Naive thymus-derived CD8-positive, alpha-beta T cell (primary cell): Measurements from ENCODE around the gene GALNTL6. TPM values are rescaled to one million over a fixed set of nuclear protein-coding genes. Genes with fewer than 3 reads are reported as not detected.

Experiments
- ATAC-seq, 2 donors: fragments of 150-1000 bp; cut with Tn5 transposase in 1 of 2; sonication (Bioruptor Pico), chemical (Tn5 transposase) in 1 of 2; 1 replicate in 1 of 2; 2 replicates in 1 of 2; pipeline ENCODE4 v1.10.0; 2021; ENCODE audit warnings: mild to moderate bottlenecking in 2 of 2, moderate library complexity in 2 of 2
- POLR2A ChIA-PET: fragments of 350-600 bp; sonication (Branson Sonifier 250); formaldehyde crosslinking; loops from one replicate; lab custom pipeline; 2021; ENCODE audit warnings: antibody characterized with exemption; lab: Charles Lee
- DNase-seq, 10 donors: peaks; one replicate each; pipeline versions ENCODE4 v3.0.0 to v3.0.0-alpha.2; 2020 to 2022
- H3K27ac Mint-ChIP-seq, 10 donors: one replicate each; pipeline ENCODE4 v1.8.0; 2020 to 2022; ENCODE audit warnings: mild to moderate bottlenecking in 10 of 10, mixed read lengths in 10 of 10, moderate library complexity in 4 of 10, inconsistent platforms in 1 of 10
- H3K27me3 Mint-ChIP-seq, 5 donors: one replicate each; pipeline ENCODE4 v1.8.0; 2021 to 2022; ENCODE audit warnings: mixed read lengths in 5 of 5
- H3K36me3 Mint-ChIP-seq, 3 donors: one replicate each; pipeline ENCODE4 v1.8.0; 2020 to 2022; ENCODE audit warnings: mixed read lengths in 3 of 3, mild to moderate bottlenecking in 2 of 3, inconsistent platforms in 1 of 3
- H3K4me1 Mint-ChIP-seq, 4 donors: one replicate each; pipeline ENCODE4 v1.8.0; 2021 to 2022; ENCODE audit warnings: mixed read lengths in 4 of 4
- H3K4me3 Mint-ChIP-seq, 10 donors: one replicate each; pipeline ENCODE4 v1.8.0; 2020 to 2022; ENCODE audit warnings: mild to moderate bottlenecking in 10 of 10, mixed read lengths in 10 of 10, moderate library complexity in 6 of 10, inconsistent platforms in 1 of 10
- H3K9me3 Mint-ChIP-seq, 9 donors: one replicate each; pipeline ENCODE4 v1.8.0; 2020 to 2022; ENCODE audit warnings: mixed read lengths in 9 of 9, mild to moderate bottlenecking in 3 of 9, inconsistent platforms in 1 of 9, moderate library complexity in 1 of 9
- polyA plus RNA-seq, 3 donors: library from polyadenylated mRNA; unstranded; fragments of 300-500 nt; fragmentation: Illumina TruSeq; gene quantifications; one replicate each; pipeline ENCODE4 v1.2.3, GENCODE V29; 2021
- total RNA-seq, 8 experiments: library from RNA in 2 of 8; stranded (reverse) in 2 of 8; gene quantifications; one replicate each; pipeline ENCODE4 v1.2.3 and lab custom pipeline; 2021 to 2026

Gene GALNTL6
- total and polyA plus RNA-seq, 5 experiments from 2014 or later, result not detected

- DNase-seq (no peak), ATAC-seq (no peak)
- no peak overlapping the region for H3K27ac Mint-ChIP-seq
- H3K9me3 Mint-ChIP-seq, result peaks cover 0 to 24% (median 3%) of the 10 kb centered on the region in 9 donors
- no peaks in the 10 kb centered on the region for H3K4me1 Mint-ChIP-seq
- no peaks in the 10 kb centered on the region for H3K36me3 Mint-ChIP-seq
- no peaks in the 10 kb centered on the region for H3K27me3 Mint-ChIP-seq
- no peak overlapping the region for H3K4me3 Mint-ChIP-seq
- POLR2A ChIA-PET, result no interaction called here
Measured at GRCh38 chr4:172750910-172751309, 937.7 kb downstream of the GALNTL6 start.

GRCh38 chr4:172751550-172751949 lies 938.3 kb downstream of the GALNTL6 start:
- no peaks in the 10 kb centered on the region for H3K36me3 Mint-ChIP-seq

DNA sequence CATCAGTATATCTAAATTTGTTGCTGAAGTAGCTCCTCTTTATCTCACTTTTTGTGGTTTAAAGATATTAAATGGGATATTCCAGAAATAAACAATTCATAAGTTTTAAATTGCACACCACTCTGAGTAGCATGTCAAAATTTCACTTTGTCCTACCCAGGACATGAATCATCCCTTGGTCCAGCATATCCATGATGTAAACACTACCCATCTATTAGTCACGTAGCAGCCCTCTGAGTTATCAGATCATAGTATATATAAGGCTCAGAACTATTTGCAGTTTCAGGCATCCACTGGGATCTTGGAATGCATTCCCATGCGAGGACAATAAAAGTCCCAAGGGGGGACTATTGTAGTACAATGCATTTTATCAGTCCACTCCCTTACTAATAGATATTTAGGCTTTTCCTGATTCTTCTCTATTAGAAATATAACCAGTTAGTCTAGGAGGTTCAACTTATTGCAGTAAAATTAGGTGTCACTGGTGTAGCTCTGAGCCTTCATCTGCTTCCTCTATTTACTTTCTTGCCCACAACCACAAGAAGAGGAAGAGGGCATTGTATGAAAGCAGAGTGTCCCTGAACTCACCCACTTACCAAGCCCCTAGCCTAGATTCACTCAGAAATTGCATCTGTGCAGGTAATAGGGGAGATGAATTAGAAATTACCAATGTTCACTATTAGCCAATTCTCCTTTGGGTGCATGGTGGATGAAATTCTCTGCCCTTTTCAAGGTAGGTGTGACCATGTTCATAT lies 945.6 kb downstream of the GALNTL6 start:
- Mint-ChIP-seq H3K36me3 (no peaks in the 10 kb centered on the region), H3K27me3 (peaks cover 0 to 8% (median 0%) of the 10 kb centered on the region in 5 donors), H3K4me3 (no peak overlapping the region), H3K9me3 (peaks cover 0 to 25% (median 4%) of the 10 kb centered on the region in 9 donors), H3K4me1 (no peaks in the 10 kb centered on the region), H3K27ac (no peak overlapping the region)
- DNase-seq (no peak), ATAC-seq (no peak)
- POLR2A ChIA-PET, result no interaction called here

More at GRCh38 chr4:172751550-172751949, 938.3 kb downstream of the GALNTL6 start:
- no peak for ATAC-seq
- Mint-ChIP-seq H3K4me3 (no peak overlapping the region), H3K9me3 (peaks cover 0 to 23% (median 3%) of the 10 kb centered on the region in 9 donors), H3K4me1 (no peaks in the 10 kb centered on the region), H3K27ac (no peak overlapping the region), H3K27me3 (no peaks in the 10 kb centered on the region)
- POLR2A ChIA-PET, result no interaction called here
- DNase-seq, result no peak

DNA sequence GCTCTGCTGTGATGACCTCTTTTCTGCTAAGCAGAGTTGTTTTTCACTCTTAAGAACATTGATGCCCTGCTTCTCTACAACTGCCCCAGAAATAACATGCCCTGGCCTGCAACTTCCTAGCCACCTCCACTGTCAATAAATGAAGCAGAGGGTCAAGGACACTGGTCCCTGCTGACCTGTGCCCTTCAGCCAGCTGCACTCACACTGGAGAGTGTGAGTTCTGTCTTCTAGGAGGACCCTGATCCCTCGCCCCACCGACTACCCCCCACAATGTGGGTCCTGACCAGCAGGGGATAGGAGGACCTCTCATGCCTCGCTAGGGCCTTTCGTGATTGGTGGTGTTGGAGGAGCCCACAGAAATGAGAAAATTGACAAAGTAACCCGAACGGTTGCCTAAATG lies 947.3 kb downstream of the GALNTL6 start:
- no peak for DNase-seq
- ATAC-seq, result no peak
- Mint-ChIP-seq H3K4me1 (no peaks in the 10 kb centered on the region), H3K9me3 (peaks cover 0 to 17% (median 2%) of the 10 kb centered on the region in 9 donors), H3K27me3 (peaks cover 0 to 8% (median 0%) of the 10 kb centered on the region in 5 donors), H3K36me3 (no peaks in the 10 kb centered on the region), H3K4me3 (no peak overlapping the region), H3K27ac (no peak overlapping the region)
- POLR2A ChIA-PET, result no interaction called here

DNA sequence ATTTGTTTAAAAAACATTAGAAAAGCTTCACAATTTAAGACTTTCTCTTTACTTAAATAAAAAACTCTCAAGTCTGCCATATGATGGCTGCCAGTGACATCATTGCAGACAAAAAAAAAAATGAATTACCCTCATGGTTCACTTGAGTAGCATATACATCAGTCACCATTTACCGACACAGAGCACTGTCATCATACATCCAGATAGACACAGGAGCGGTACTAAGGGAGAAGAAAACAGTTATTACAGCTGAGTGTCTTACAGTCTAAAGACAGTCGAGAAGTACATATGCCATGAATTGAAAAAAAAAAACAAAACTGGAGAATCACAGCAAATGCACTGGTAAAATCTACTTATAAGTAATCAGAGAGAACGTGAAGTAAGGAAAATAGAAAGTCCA lies 949.7 kb downstream of the GALNTL6 start:
- Mint-ChIP-seq H3K27ac (no peak overlapping the region), H3K27me3 (peaks cover 0 to 8% (median 0%) of the 10 kb centered on the region in 5 donors), H3K4me1 (no peaks in the 10 kb centered on the region), H3K36me3 (no peaks in the 10 kb centered on the region), H3K9me3 (peaks cover 0 to 17% (median 2%) of the 10 kb centered on the region in 9 donors), H3K4me3 (no peak overlapping the region)
- ATAC-seq (no peak), DNase-seq (no peak)
- POLR2A ChIA-PET, result no interaction called here

- ATAC-seq, result no peak
- no peaks in the 10 kb centered on the region for H3K4me1 Mint-ChIP-seq
- H3K4me3 Mint-ChIP-seq, result no peak overlapping the region
- no peaks in the 10 kb centered on the region for H3K36me3 Mint-ChIP-seq
- no peak overlapping the region for H3K27ac Mint-ChIP-seq
- no peak for DNase-seq
- peaks cover 0 to 21% (median 3%) of the 10 kb centered on the region in 9 donors for H3K9me3 Mint-ChIP-seq
- POLR2A ChIA-PET, result no interaction called here
- no peaks in the 10 kb centered on the region for H3K27me3 Mint-ChIP-seq
Measured at GRCh38 chr4:172770787-172771186, 957.6 kb downstream of the GALNTL6 start.

- H3K4me3 Mint-ChIP-seq, result no peak overlapping the region
- ATAC-seq (no peak), DNase-seq (no peak)
- H3K4me1 Mint-ChIP-seq, result no peaks in the 10 kb centered on the region
- peaks cover 0 to 21% (median 3%) of the 10 kb centered on the region in 9 donors for H3K9me3 Mint-ChIP-seq
- POLR2A ChIA-PET, result no interaction called here
- no peak overlapping the region for H3K27ac Mint-ChIP-seq
- H3K27me3 Mint-ChIP-seq, result no peaks in the 10 kb centered on the region
- H3K36me3 Mint-ChIP-seq, result no peaks in the 10 kb centered on the region
Measured at GRCh38 chr4:172772781-172773180, 959.6 kb downstream of the GALNTL6 start.

DNA sequence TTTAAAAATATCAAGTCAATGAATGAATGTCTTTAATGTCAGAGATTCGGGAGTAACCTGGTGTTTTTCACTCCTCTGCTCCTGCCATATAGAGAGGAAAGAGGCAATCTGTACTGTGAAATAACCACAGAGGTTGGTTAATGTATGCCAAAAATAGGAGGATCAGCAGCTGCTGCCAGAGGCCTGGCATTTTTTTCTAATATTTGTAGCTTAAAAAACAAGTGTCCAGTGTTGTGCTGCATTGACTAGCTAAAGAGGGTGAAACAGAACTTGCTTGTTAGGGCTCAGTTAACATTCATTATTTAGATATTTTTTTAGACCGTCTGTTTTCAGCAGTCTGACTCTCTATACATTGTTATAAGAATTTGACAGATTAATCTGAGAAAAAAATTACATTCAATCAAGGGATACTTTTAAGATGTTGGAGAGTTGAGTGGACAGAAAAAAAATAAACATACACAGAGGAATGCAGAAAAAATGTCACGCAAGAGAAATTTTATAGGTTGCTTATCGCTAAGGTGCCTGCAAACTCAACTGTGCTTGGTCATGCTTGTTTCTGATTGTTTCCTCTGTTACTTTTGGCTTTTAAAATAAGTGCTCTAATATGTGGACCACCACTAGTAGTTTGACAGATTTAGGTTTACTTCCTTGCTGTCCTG lies 963.1 kb downstream of the GALNTL6 start:
- H3K27ac Mint-ChIP-seq, result no peak overlapping the region
- H3K27me3 Mint-ChIP-seq, result peaks cover 0 to 4% (median 0%) of the 10 kb centered on the region in 5 donors
- no peak overlapping the region for H3K4me3 Mint-ChIP-seq
- peaks cover 0 to 19% (median 0%) of the 10 kb centered on the region in 9 donors for H3K9me3 Mint-ChIP-seq
- POLR2A ChIA-PET, result no interaction called here
- H3K4me1 Mint-ChIP-seq, result no peaks in the 10 kb centered on the region
- no peaks in the 10 kb centered on the region for H3K36me3 Mint-ChIP-seq
- DNase-seq (no peak), ATAC-seq (no peak)

- ATAC-seq, result no peak
- peaks cover 0 to 10% (median 0%) of the 10 kb centered on the region in 9 donors for H3K9me3 Mint-ChIP-seq
- POLR2A ChIA-PET, result no interaction called here
Measured at GRCh38 chr4:172777729-172778431, 964.7 kb downstream of the GALNTL6 start.

DNA sequence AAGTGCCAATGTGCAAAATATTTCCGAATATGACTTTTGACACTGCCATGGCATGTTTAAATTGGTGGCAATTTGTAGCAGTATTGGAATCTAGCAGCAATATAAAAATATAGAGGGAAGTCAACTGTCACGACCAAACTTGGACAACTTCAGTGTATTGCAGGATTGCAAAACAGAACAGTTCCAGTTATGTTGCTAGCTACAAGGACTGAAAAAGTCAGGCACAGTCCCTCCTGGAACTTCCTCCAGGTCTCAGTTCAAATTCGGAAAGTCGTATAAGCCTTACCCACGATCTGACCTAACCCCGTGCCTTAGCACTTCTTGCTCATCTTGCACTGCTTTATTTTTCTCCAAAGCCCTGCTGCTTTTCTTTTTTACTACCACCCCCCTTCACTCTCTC lies 965.4 kb downstream of the GALNTL6 start:
- POLR2A ChIA-PET, result no interaction called here
- no peak overlapping the region for H3K27ac Mint-ChIP-seq
- H3K9me3 Mint-ChIP-seq, result peaks cover 0 to 8% (median 0%) of the 10 kb centered on the region in 9 donors
- no peak overlapping the region for H3K4me3 Mint-ChIP-seq
- ATAC-seq, result no peak
- H3K4me1 Mint-ChIP-seq, result no peaks in the 10 kb centered on the region
- H3K36me3 Mint-ChIP-seq, result no peaks in the 10 kb centered on the region
- H3K27me3 Mint-ChIP-seq, result peaks cover 0 to 4% (median 0%) of the 10 kb centered on the region in 5 donors
- DNase-seq, result no peak

More at GRCh38 chr4:172777729-172778431, 964.7 kb downstream of the GALNTL6 start:
- no peak for DNase-seq
- Mint-ChIP-seq H3K4me3 (no peak overlapping the region), H3K27me3 (peaks cover 0 to 4% (median 0%) of the 10 kb centered on the region in 5 donors), H3K4me1 (no peaks in the 10 kb centered on the region), H3K36me3 (no peaks in the 10 kb centered on the region), H3K27ac (no peak overlapping the region)

DNA sequence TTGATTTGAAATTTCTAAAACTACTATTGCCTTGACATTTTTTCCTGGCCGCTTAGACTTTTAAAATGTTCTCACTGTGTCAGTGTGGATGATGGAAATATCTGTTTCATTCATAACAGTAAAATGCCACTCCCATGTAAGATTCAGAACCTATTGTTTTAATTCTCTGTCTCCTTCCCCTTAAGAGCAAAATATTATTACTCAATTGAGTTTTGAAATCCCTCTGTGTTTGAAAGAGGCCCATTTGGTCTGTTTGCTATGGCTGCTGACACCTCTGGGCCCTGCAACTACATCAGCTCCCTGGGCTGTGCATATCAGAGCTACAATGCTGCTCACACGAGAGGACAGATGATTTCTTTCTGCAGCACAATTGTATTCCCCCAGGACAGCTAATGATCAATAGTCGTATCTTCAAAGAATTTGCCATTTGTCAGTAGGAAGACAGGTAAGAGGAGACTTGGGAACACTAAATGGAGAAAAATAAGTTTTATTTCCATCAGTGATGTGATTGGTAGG lies 967.4 kb downstream of the GALNTL6 start:
- no peak for ATAC-seq
- H3K27me3 Mint-ChIP-seq, result peaks cover 0 to 4% (median 0%) of the 10 kb centered on the region in 5 donors
- no peaks in the 10 kb centered on the region for H3K36me3 Mint-ChIP-seq
- H3K4me3 Mint-ChIP-seq, result no peak overlapping the region
- H3K9me3 Mint-ChIP-seq, result no peaks in the 10 kb centered on the region
- peak overlapping the region in 1 of 10 donors; percentile 25 for H3K27ac Mint-ChIP-seq
- H3K4me1 Mint-ChIP-seq, result no peaks in the 10 kb centered on the region
- no peak for DNase-seq
- POLR2A ChIA-PET, result no interaction called here

DNA sequence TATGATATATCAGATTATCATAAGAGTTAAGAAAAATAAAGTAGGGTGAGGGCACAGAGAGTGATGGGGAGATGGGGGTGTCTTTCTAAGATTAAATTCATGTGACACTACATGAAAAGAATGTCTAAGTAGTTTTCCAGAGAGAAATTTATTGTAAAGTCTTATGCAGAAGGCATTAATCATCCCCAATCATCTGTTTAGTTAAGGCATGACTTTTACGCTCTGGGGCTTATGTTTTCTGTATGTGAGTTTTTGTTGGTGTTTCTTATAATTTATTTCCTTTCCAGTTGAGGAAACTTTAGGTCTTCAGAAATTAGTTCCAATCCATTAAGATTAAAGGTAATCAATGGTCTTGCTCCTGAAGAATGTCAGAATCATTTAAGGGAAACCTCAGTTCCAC lies 972.4 kb downstream of the GALNTL6 start:
- Mint-ChIP-seq H3K4me3 (no peak overlapping the region), H3K27ac (no peak overlapping the region)

More for the DNA sequence above, 972.4 kb downstream of the GALNTL6 start:
- POLR2A ChIA-PET, result no interaction called here
- Mint-ChIP-seq H3K36me3 (no peaks in the 10 kb centered on the region), H3K4me1 (peaks cover 0 to 2% (median 0%) of the 10 kb centered on the region in 4 donors), H3K27me3 (peaks cover 0 to 13% (median 2%) of the 10 kb centered on the region in 5 donors), H3K9me3 (peaks cover 0 to 3% (median 0%) of the 10 kb centered on the region in 9 donors)
- DNase-seq (no peak), ATAC-seq (no peak)
